Panc1 (cell line): ENCODE measurements around the gene FBXL3. TPM values are rescaled to one million over a fixed set of nuclear protein-coding genes. Genes with fewer than 3 reads are reported as not detected.
"Not testable (repeated sequence)": the region's sequence is repeated elsewhere in the genome, so short reads cannot be mapped to it uniquely, and the experiment has no call there.

Source experiments
- ATAC-seq: fragments of 200-7000 bp; cut with Tn5 transposase; 2 replicates; pipeline ENCODE4 v1.9.1; 2020; ENCODE audit warnings: mild to moderate bottlenecking, moderate library complexity
- BruUV-seq: library from RNA; stranded (reverse); fragments of 400-500 nt; replicated peaks from 2 replicates; lab custom pipeline; 2021; lab: Mats Ljungman, UMichigan
- CTCF ChIA-PET: fragments of 300-600 bp; sonication (Branson Sonifier 250); formaldehyde crosslinking; loops from one replicate; lab custom pipeline; 2022; ENCODE audit warnings: antibody characterized with exemption; lab: Charles Lee
- POLR2A ChIA-PET: fragments of 300-600 bp; sonication (Branson Sonifier 250); formaldehyde crosslinking; loops from one replicate; lab custom pipeline; 2022; ENCODE audit warnings: antibody characterized with exemption; lab: Charles Lee
- DNase-seq: peaks from one replicate; pipeline ENCODE4 v3.0.0-alpha.2; 2010; ENCODE audit warnings: low read depth, low spot score
- H3K27ac ChIP-seq: 2 replicates; pipeline ENCODE4 v1.5.1; 2011; ENCODE audit warnings: mild to moderate bottlenecking, low read length, inconsistent platforms
- H3K27me3 ChIP-seq: fragments of 200-500 bp; sonication (Bioruptor generic); 2 replicates; pipeline ENCODE4 v1.6.0; 2014; ENCODE audit warnings: low read length, inconsistent platforms; ENCODE audit not compliant: control insufficient read depth, insufficient read depth
- H3K36me3 ChIP-seq: fragments of 200-500 bp; sonication (Bioruptor generic); 2 replicates; pipeline ENCODE4 v1.5.1; 2014; ENCODE audit warnings: inconsistent platforms, mild to moderate bottlenecking, low read length, moderate library complexity; ENCODE audit not compliant: control insufficient read depth, insufficient read depth
- H3K4me1 ChIP-seq: 2 replicates; pipeline ENCODE4 v1.5.1; 2011; ENCODE audit warnings: inconsistent platforms, mild to moderate bottlenecking, low read length, moderate library complexity; ENCODE audit not compliant: control insufficient read depth, insufficient read depth
- H3K4me3 ChIP-seq, 2 experiments: 2 replicates each; pipeline ENCODE4 v1.5.1; 2011 to 2012; ENCODE audit warnings: low read depth in 2 of 2, low read length in 2 of 2, mild to moderate bottlenecking in 2 of 2, inconsistent platforms in 1 of 2, moderate library complexity in 1 of 2
- H3K9me3 ChIP-seq: fragments of 200-500 bp; sonication (Bioruptor generic); 2 replicates; pipeline ENCODE4 v1.5.1; 2014; ENCODE audit warnings: low read depth, mild to moderate bottlenecking, inconsistent platforms, low read length, moderate library complexity; ENCODE audit not compliant: control insufficient read depth, insufficient read depth
- POLR2AphosphoS5 ChIP-seq: IDR thresholded peaks from 2 replicates; pipeline ENCODE4 v1.6.1; 2012; ENCODE audit warnings: mild to moderate bottlenecking, low read depth, low read length, moderate library complexity
- SIN3A ChIP-seq: IDR thresholded peaks from 2 replicates; pipeline ENCODE4 v1.6.1; 2012; ENCODE audit warnings: low read depth, mild to moderate bottlenecking, low read length, moderate library complexity, borderline replicate concordance; ENCODE audit not compliant: insufficient read depth
- TCF7L2 ChIP-seq: IDR thresholded peaks from 2 replicates; pipeline ENCODE4 v1.6.1; 2011; ENCODE audit warnings: mild to moderate bottlenecking, low read depth, low read length, inconsistent platforms
- in situ Hi-C: cut with HindIII; loops from 2 replicates; pipeline ENCODE4 v1.10.0; 2016; ENCODE audit warnings: low sequenced_read_pairs, low pct_unique_long_range_greater_than_20kb
- intact Hi-C: fragments of 100-400 bp; cut with micrococcal nuclease; formaldehyde crosslinking; loops from one replicate; pipeline ENCODE4 v1.10.0; 2022; ENCODE audit not compliant: unreplicated experiment
- total RNA-seq: library from RNA; stranded (reverse); gene quantifications from one replicate; pipeline ENCODE4 v1.2.1, GENCODE V29; 2021; ENCODE audit not compliant: unreplicated experiment
- TF ChIP-seq, protein P1 (sequence below): fragments of 450-650 bp; IDR thresholded peaks from 2 replicates; pipeline ENCODE4 v1.5.1; 2017; ENCODE audit warnings: mild to moderate bottlenecking
- TF ChIP-seq, protein P2 (sequence below), 2 experiments: IDR thresholded peaks; 2 replicates each; pipeline ENCODE4 v1.6.1; 2011 to 2012; ENCODE audit warnings: low read depth in 2 of 2, control low read depth in 1 of 2, low read length in 1 of 2, mild to moderate bottlenecking in 1 of 2, moderate library complexity in 1 of 2; ENCODE audit not compliant: insufficient read depth in 1 of 2

FBXL3 gene
- total RNA-seq, 1 experiment from 2014 or later = 18.5 TPM

GRCh38 chr13:76965759-76966421, 61.1 kb downstream of the FBXL3 start:
- no peaks in the 10 kb centered on the region for H3K4me1 ChIP-seq
- no TSS peak for BruUV-seq
- POLR2A ChIA-PET = no interaction called here
- no peak overlapping the region for H3K4me3 ChIP-seq
- in situ Hi-C loops = no loop called here
- no peak overlapping the region for H3K27ac ChIP-seq
- no peak for DNase-seq
- H3K27me3 ChIP-seq = no peaks in the 10 kb centered on the region
- ATAC-seq = no peak
- H3K9me3 ChIP-seq = no peaks in the 10 kb centered on the region
- TF ChIP-seq TCF7L2 (no peak), SIN3A (no peak), POLR2AphosphoS5 (no peak)
- TF ChIP-seq, protein P1, sequence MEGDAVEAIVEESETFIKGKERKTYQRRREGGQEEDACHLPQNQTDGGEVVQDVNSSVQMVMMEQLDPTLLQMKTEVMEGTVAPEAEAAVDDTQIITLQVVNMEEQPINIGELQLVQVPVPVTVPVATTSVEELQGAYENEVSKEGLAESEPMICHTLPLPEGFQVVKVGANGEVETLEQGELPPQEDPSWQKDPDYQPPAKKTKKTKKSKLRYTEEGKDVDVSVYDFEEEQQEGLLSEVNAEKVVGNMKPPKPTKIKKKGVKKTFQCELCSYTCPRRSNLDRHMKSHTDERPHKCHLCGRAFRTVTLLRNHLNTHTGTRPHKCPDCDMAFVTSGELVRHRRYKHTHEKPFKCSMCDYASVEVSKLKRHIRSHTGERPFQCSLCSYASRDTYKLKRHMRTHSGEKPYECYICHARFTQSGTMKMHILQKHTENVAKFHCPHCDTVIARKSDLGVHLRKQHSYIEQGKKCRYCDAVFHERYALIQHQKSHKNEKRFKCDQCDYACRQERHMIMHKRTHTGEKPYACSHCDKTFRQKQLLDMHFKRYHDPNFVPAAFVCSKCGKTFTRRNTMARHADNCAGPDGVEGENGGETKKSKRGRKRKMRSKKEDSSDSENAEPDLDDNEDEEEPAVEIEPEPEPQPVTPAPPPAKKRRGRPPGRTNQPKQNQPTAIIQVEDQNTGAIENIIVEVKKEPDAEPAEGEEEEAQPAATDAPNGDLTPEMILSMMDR = no peak
- TF ChIP-seq, protein P2, sequence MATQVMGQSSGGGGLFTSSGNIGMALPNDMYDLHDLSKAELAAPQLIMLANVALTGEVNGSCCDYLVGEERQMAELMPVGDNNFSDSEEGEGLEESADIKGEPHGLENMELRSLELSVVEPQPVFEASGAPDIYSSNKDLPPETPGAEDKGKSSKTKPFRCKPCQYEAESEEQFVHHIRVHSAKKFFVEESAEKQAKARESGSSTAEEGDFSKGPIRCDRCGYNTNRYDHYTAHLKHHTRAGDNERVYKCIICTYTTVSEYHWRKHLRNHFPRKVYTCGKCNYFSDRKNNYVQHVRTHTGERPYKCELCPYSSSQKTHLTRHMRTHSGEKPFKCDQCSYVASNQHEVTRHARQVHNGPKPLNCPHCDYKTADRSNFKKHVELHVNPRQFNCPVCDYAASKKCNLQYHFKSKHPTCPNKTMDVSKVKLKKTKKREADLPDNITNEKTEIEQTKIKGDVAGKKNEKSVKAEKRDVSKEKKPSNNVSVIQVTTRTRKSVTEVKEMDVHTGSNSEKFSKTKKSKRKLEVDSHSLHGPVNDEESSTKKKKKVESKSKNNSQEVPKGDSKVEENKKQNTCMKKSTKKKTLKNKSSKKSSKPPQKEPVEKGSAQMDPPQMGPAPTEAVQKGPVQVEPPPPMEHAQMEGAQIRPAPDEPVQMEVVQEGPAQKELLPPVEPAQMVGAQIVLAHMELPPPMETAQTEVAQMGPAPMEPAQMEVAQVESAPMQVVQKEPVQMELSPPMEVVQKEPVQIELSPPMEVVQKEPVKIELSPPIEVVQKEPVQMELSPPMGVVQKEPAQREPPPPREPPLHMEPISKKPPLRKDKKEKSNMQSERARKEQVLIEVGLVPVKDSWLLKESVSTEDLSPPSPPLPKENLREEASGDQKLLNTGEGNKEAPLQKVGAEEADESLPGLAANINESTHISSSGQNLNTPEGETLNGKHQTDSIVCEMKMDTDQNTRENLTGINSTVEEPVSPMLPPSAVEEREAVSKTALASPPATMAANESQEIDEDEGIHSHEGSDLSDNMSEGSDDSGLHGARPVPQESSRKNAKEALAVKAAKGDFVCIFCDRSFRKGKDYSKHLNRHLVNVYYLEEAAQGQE (IDR thresholded peaks at IDR 0.05; ENCODE audit: insufficient read depth in 1 of 2, low read depth in 2 of 2, low read length in 1 of 2) = no peak
- intact Hi-C loops = no loop called here
- no peaks in the 10 kb centered on the region for H3K36me3 ChIP-seq
- CTCF ChIA-PET = no interaction called here

- ATAC-seq, H3K27me3 ChIP-seq, H3K36me3 ChIP-seq, POLR2A ChIA-PET, H3K4me3 ChIP-seq, H3K27ac ChIP-seq, in situ Hi-C loops, BruUV-seq, intact Hi-C loops, H3K4me1 ChIP-seq, CTCF ChIA-PET, DNase-seq, H3K9me3 ChIP-seq: not testable (repeated sequence)
Measured at GRCh38 chr13:76959734-76960133, 67.2 kb downstream of the FBXL3 start.

DNA sequence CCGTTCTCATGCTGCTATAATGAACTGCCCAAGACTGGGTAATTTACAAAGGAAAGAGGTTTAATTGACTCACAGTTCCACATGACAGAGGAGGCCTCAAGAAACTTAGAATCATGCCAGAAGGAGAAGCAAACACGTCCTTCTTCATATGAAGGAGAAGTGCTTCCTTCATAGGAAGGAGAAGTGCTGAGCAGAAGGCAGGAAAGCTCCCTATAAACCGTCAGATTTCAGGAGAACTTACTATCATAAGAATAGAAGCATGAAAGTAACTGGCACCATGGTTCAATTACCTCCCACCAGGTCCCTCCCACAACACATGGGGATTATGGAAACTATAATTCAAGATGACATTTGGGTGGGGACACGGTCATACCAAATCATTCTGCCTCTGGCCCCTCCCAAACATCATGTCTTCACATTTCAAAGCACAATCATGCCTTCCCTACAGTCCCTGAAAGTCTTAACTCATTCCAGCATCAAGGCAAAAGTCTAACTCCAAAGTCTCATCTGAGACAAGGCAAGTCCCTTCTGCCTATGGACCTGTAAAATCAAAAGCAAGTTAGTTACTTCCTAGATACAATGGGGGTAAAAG, 68.0 kb downstream of the FBXL3 start:
- Histone ChIP-seq H3K4me3 (no peak overlapping the region), H3K4me1 (no peaks in the 10 kb centered on the region), H3K27me3 (no peaks in the 10 kb centered on the region), H3K27ac (no peak overlapping the region), H3K36me3 (no peaks in the 10 kb centered on the region), H3K9me3 (no peaks in the 10 kb centered on the region)
- CTCF ChIA-PET = no interaction called here
- BruUV-seq = no TSS peak
- DNase-seq (no peak), ATAC-seq (no peak)
- intact Hi-C loops (no loop called here), in situ Hi-C loops (no loop called here)
- POLR2A ChIA-PET = no interaction called here
- TF ChIP-seq POLR2AphosphoS5 (no peak), SIN3A (no peak), TCF7L2 (no peak)
- TF ChIP-seq, protein P1 = no peak
- TF ChIP-seq, protein P2 (IDR thresholded peaks at IDR 0.05; ENCODE audit: insufficient read depth in 1 of 2, low read depth in 2 of 2, low read length in 1 of 2) = no peak
